ENCODE results near the gene ENTPD5. TPM values are rescaled to one million over a fixed set of nuclear protein-coding genes. Genes with fewer than 3 reads are reported as not detected.

ENTPD5 gene
- total RNA-seq, 6 experiments from 2014 or later, result 96.6 to 334 (median 150) TPM

DNA sequence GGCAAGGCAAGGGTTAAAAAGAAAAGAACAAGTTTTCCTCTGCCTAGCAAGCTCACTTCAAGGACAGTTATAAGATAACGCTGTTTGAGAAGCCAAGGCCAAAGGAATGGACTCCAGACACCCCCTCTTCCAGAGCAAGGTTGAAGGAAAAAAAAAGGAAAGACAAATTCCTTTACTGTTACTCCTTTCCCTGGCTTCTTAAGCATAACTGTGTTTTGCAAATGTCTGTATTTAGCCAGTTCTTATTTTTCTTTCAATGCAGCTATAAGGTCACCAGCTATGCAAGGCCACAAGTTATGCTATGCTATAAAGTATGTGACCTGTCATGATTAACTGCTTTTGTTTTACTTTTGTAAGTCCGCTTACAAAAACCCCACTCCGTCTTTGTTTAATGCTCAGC is 105.8 kb downstream of the ENTPD5 start:
- ATAC-seq, result no peak
- peaks cover 2 to 50% (median 19%) of the 10 kb centered on the region in 4 donors for H3K36me3 ChIP-seq
- DNase-seq, result no peak
- intact Hi-C loops (cut with DNase I), result no loop called here
- H3K27me3 ChIP-seq, result no peaks in the 10 kb centered on the region
- H3K4me3 ChIP-seq, result no peak overlapping the region
- no peak overlapping the region for H3K27ac ChIP-seq
- no peak for TF ChIP-seq CTCF (IDR thresholded peaks at IDR 0.05)
- no peak for TF ChIP-seq POLR2A (IDR thresholded peaks at IDR 0.05)
- H3K4me1 ChIP-seq, result no peaks in the 10 kb centered on the region
- 79% methylated on average over 2 of the region's 3 CpGs for WGBS (ENCODE audit: insufficient coverage, low coverage, low lambda C conversion rate, missing lambda C conversion rate)
- H3K9me3 ChIP-seq, result no peaks in the 10 kb centered on the region

- no peak for ATAC-seq
- TF ChIP-seq CTCF (IDR thresholded peaks at IDR 0.05), result no peak
- TF ChIP-seq POLR2A (IDR thresholded peaks at IDR 0.05), result no peak
- Histone ChIP-seq H3K4me1 (no peaks in the 10 kb centered on the region), H3K27ac (no peak overlapping the region), H3K36me3 (peaks cover 10 to 72% (median 30%) of the 10 kb centered on the region in 4 donors), H3K27me3 (no peaks in the 10 kb centered on the region), H3K4me3 (no peak overlapping the region), H3K9me3 (no peaks in the 10 kb centered on the region)
- WGBS (ENCODE audit: insufficient coverage, low coverage, low lambda C conversion rate, missing lambda C conversion rate), result 100% methylated on average over 1 of the region's 1 CpG
- intact Hi-C loops (cut with DNase I), result no loop called here
- no peak for DNase-seq
These were observed 109.4 kb downstream of the ENTPD5 start for GRCh38 chr14:73909681-73910080.

Small RNA genes within 50 kb of the gene (small RNA-seq; reads per million reads assigned to genes)
- gene AC005480.2, result 0 reads per million in 2 experiments

Other genes starting within 250 kb of the ENTPD5 start
- 10 to 100 TPM in 4 of 6 experiments, 1 to 10 TPM in 2; 8.0 to 22.4 (median 12.4) TPM for gene PTGR2, start 167.5 kb downstream of the ENTPD5 start, total RNA-seq
- gene ZNF410, start 132.4 kb downstream of the ENTPD5 start, total RNA-seq, result 10 to 100 TPM; 14.9 to 20.8 (median 18.3) TPM
- 1 to 10 TPM; 1.3 to 2.3 (median 1.5) TPM for gene FAM161B, start 69.2 kb downstream of the ENTPD5 start, total RNA-seq
- gene COQ6, start 69.0 kb downstream of the ENTPD5 start, total RNA-seq, result 10 to 100 TPM; 11.6 to 60.9 (median 16.8) TPM
- 1 to 10 TPM in 5 of 6 experiments, under 1 TPM in 1; 0.81 to 3.3 (median 1.3) TPM for gene BBOF1, start 61 bp upstream of the ENTPD5 start, total RNA-seq
- 100 to 1,000 TPM in 5 of 6 experiments, 10 to 100 TPM in 1; 99.1 to 449 (median 221) TPM for gene ALDH6A1, start 65.2 kb upstream of the ENTPD5 start, total RNA-seq
- 10 to 100 TPM in 1 of 6 experiments, 1 to 10 TPM in 5; 2.3 to 59.5 (median 4.8) TPM for gene LIN52, start 65.7 kb upstream of the ENTPD5 start, total RNA-seq
- gene VSX2, start 220.2 kb upstream of the ENTPD5 start, total RNA-seq, result not detected

All from right lobe of liver (tissue), 6 donors.